HCT116 (cell line): ENCODE results near the gene PHYHIPL.

Source experiments
- CEBPB ChIP-seq: IDR thresholded peaks from 2 replicates; pipeline ENCODE4 v1.6.1; 2012; ENCODE audit warnings: low read depth
- ELF1 ChIP-seq: IDR thresholded peaks from 2 replicates; pipeline ENCODE4 v1.6.1; 2012; ENCODE audit warnings: low read depth, borderline replicate concordance
- EZH2 ChIP-seq: fragments of 200-600 bp; sonication (generic); IDR thresholded peaks from 2 replicates; pipeline ENCODE4 v1.6.1; 2017; ENCODE audit warnings: antibody characterized with exemption, mixed run types
- JUND ChIP-seq: IDR thresholded peaks from 2 replicates; pipeline ENCODE4 v1.6.1; 2012
- POLR2A ChIP-seq: IDR thresholded peaks from 2 replicates; pipeline ENCODE4 v1.7.0; 2011; ENCODE audit warnings: borderline replicate concordance; ENCODE audit not compliant: insufficient read depth, insufficient read length; ENCODE audit errors: extremely low read depth
- YY1 ChIP-seq: IDR thresholded peaks from 2 replicates; pipeline ENCODE4 v1.6.1; 2011; ENCODE audit warnings: low read length, low read depth, moderate library complexity, mild to moderate bottlenecking; ENCODE audit not compliant: insufficient replicate concordance; ENCODE audit errors: extremely low read depth
- ZFX ChIP-seq: fragments of 450-650 bp; IDR thresholded peaks from 2 replicates; pipeline ENCODE4 v1.6.1; 2017
- ZNF274 ChIP-seq: fragments of 200-500 bp; sonication (Bioruptor generic); IDR thresholded peaks from 2 replicates; pipeline ENCODE4 v1.6.1; 2014; ENCODE audit warnings: mild to moderate bottlenecking, low read depth, low read length, inconsistent platforms
- TF ChIP-seq, protein P1 (sequence below), 3 experiments: fragments of 200-600 bp in 1 of 3; sonication (generic) in 1 of 3; IDR thresholded peaks in 2 of 3; conservative IDR thresholded peaks in 1 of 3; 2 replicates each; pipeline ENCODE4 v1.5.1; 2012 to 2017; ENCODE audit warnings: low read depth in 2 of 3, low read length in 2 of 3, antibody characterized with exemption in 1 of 3, borderline replicate concordance in 1 of 3, control low read depth in 1 of 3, mild to moderate bottlenecking in 1 of 3, mixed read lengths in 1 of 3, mixed run types in 1 of 3, moderate library complexity in 1 of 3; ENCODE audit not compliant: insufficient read depth in 1 of 3
- TF ChIP-seq, protein P2 (sequence below): IDR thresholded peaks from 2 replicates; pipeline ENCODE4 v1.6.1; 2012; ENCODE audit warnings: low read depth
- TF ChIP-seq, protein P3 (sequence below): IDR thresholded peaks from 2 replicates; pipeline ENCODE4 v1.6.1; 2012

DNA sequence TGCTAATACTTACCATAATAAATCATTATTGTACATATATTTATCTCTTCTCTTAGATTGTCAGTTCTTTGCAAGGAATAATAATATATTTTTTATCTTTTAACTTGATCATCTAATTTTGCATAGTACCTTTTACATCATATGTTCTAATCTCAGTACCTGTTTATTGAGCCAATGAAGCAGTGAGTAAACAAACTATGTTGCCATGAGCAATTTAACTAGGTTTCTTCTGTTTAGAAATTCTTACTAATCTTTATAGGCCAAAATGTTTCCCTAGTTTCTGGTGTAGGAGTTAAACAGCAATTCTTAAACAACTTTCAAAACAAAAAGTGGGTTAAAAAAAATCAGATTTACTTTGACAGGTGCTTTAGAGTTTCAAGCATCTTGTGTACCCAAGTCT is 61.3 kb downstream of the PHYHIPL start:
- no peak for TF ChIP-seq ZNF274
- no peak for TF ChIP-seq POLR2A
- TF ChIP-seq, protein P1, sequence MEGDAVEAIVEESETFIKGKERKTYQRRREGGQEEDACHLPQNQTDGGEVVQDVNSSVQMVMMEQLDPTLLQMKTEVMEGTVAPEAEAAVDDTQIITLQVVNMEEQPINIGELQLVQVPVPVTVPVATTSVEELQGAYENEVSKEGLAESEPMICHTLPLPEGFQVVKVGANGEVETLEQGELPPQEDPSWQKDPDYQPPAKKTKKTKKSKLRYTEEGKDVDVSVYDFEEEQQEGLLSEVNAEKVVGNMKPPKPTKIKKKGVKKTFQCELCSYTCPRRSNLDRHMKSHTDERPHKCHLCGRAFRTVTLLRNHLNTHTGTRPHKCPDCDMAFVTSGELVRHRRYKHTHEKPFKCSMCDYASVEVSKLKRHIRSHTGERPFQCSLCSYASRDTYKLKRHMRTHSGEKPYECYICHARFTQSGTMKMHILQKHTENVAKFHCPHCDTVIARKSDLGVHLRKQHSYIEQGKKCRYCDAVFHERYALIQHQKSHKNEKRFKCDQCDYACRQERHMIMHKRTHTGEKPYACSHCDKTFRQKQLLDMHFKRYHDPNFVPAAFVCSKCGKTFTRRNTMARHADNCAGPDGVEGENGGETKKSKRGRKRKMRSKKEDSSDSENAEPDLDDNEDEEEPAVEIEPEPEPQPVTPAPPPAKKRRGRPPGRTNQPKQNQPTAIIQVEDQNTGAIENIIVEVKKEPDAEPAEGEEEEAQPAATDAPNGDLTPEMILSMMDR (IDR thresholded peaks at IDR 0.05 in 2 of 3, conservative IDR thresholded peaks at IDR 0.05 in 1 of 3; ENCODE audit: borderline replicate concordance in 1 of 3, insufficient read depth in 1 of 3, low read depth in 2 of 3, low read length in 2 of 3): no peak
- no peak for TF ChIP-seq ZFX
- TF ChIP-seq, protein P2, sequence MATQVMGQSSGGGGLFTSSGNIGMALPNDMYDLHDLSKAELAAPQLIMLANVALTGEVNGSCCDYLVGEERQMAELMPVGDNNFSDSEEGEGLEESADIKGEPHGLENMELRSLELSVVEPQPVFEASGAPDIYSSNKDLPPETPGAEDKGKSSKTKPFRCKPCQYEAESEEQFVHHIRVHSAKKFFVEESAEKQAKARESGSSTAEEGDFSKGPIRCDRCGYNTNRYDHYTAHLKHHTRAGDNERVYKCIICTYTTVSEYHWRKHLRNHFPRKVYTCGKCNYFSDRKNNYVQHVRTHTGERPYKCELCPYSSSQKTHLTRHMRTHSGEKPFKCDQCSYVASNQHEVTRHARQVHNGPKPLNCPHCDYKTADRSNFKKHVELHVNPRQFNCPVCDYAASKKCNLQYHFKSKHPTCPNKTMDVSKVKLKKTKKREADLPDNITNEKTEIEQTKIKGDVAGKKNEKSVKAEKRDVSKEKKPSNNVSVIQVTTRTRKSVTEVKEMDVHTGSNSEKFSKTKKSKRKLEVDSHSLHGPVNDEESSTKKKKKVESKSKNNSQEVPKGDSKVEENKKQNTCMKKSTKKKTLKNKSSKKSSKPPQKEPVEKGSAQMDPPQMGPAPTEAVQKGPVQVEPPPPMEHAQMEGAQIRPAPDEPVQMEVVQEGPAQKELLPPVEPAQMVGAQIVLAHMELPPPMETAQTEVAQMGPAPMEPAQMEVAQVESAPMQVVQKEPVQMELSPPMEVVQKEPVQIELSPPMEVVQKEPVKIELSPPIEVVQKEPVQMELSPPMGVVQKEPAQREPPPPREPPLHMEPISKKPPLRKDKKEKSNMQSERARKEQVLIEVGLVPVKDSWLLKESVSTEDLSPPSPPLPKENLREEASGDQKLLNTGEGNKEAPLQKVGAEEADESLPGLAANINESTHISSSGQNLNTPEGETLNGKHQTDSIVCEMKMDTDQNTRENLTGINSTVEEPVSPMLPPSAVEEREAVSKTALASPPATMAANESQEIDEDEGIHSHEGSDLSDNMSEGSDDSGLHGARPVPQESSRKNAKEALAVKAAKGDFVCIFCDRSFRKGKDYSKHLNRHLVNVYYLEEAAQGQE: no peak
- no peak for TF ChIP-seq ELF1
- TF ChIP-seq JUND: no peak
- TF ChIP-seq CEBPB: no peak
- TF ChIP-seq, protein P3, sequence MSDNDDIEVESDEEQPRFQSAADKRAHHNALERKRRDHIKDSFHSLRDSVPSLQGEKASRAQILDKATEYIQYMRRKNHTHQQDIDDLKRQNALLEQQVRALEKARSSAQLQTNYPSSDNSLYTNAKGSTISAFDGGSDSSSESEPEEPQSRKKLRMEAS: no peak
- no peak for TF ChIP-seq EZH2
- TF ChIP-seq YY1: no peak
